WTC11 (cell line): ENCODE results near the gene CCDC12.

Source experiments
- MAX ChIP-seq: sonication (generic); formaldehyde crosslinking; IDR thresholded peaks from 2 replicates; pipeline ENCODE4 v1.8.0; 2022; ENCODE audit warnings: mild to moderate bottlenecking, missing genetic modification reagents
- TEAD4 ChIP-seq: sonication (generic); formaldehyde crosslinking; IDR thresholded peaks from 2 replicates; pipeline ENCODE4 v1.8.0; 2022; ENCODE audit warnings: mild to moderate bottlenecking, missing genetic modification reagents
- TF ChIP-seq, protein P1 (sequence below): fragments of 200-600 bp; IDR thresholded peaks from 2 replicates; pipeline ENCODE4 v1.8.0; 2022; ENCODE audit warnings: antibody characterized with exemption
- TF ChIP-seq, protein P2 (sequence below): sonication (generic); formaldehyde crosslinking; IDR thresholded peaks from 2 replicates; pipeline ENCODE4 v1.8.1; 2022; ENCODE audit warnings: mild to moderate bottlenecking, missing genetic modification reagents, moderate library complexity, borderline replicate concordance
- TF ChIP-seq, protein P3 (sequence below): sonication (generic); formaldehyde crosslinking; IDR thresholded peaks from 2 replicates; pipeline ENCODE4 v1.8.0; 2022; ENCODE audit warnings: mild to moderate bottlenecking, missing genetic modification reagents
- TF ChIP-seq, protein P4 (sequence below): sonication (generic); formaldehyde crosslinking; IDR thresholded peaks from 2 replicates; pipeline ENCODE4 v1.8.1; 2023; ENCODE audit warnings: mild to moderate bottlenecking, moderate library complexity, missing genetic modification reagents

DNA sequence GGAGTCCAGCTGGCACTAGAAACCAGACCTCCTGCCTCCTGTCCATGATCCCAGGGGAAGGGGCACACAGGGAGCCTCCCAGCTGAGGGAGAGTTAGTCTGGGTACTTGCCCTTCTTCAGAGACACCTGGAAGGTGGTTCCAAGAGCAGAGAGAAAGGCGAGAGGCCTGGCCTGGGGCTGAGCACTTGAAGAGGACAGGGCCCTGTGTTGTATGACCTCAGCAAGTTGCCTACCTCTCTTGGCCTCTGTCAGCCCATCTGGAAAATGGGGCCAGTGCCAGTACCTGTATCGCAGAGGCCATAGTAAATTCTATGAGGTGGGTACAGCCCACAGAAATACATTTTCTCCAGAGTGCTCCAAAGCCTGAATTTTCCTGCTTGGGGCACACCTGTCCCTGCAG is 79.5 kb downstream of the CCDC12 start:
- TF ChIP-seq, protein P1, sequence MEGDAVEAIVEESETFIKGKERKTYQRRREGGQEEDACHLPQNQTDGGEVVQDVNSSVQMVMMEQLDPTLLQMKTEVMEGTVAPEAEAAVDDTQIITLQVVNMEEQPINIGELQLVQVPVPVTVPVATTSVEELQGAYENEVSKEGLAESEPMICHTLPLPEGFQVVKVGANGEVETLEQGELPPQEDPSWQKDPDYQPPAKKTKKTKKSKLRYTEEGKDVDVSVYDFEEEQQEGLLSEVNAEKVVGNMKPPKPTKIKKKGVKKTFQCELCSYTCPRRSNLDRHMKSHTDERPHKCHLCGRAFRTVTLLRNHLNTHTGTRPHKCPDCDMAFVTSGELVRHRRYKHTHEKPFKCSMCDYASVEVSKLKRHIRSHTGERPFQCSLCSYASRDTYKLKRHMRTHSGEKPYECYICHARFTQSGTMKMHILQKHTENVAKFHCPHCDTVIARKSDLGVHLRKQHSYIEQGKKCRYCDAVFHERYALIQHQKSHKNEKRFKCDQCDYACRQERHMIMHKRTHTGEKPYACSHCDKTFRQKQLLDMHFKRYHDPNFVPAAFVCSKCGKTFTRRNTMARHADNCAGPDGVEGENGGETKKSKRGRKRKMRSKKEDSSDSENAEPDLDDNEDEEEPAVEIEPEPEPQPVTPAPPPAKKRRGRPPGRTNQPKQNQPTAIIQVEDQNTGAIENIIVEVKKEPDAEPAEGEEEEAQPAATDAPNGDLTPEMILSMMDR, result no peak
- TF ChIP-seq, protein P2, sequence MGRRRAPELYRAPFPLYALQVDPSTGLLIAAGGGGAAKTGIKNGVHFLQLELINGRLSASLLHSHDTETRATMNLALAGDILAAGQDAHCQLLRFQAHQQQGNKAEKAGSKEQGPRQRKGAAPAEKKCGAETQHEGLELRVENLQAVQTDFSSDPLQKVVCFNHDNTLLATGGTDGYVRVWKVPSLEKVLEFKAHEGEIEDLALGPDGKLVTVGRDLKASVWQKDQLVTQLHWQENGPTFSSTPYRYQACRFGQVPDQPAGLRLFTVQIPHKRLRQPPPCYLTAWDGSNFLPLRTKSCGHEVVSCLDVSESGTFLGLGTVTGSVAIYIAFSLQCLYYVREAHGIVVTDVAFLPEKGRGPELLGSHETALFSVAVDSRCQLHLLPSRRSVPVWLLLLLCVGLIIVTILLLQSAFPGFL (CRISPR knock-in tag), result no peak
- TF ChIP-seq MAX (CRISPR knock-in tag), result no peak
- TF ChIP-seq, protein P3, sequence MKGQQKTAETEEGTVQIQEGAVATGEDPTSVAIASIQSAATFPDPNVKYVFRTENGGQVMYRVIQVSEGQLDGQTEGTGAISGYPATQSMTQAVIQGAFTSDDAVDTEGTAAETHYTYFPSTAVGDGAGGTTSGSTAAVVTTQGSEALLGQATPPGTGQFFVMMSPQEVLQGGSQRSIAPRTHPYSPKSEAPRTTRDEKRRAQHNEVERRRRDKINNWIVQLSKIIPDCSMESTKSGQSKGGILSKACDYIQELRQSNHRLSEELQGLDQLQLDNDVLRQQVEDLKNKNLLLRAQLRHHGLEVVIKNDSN (CRISPR knock-in tag), result no peak
- TF ChIP-seq TEAD4 (CRISPR knock-in tag), result no peak
- TF ChIP-seq, protein P4, sequence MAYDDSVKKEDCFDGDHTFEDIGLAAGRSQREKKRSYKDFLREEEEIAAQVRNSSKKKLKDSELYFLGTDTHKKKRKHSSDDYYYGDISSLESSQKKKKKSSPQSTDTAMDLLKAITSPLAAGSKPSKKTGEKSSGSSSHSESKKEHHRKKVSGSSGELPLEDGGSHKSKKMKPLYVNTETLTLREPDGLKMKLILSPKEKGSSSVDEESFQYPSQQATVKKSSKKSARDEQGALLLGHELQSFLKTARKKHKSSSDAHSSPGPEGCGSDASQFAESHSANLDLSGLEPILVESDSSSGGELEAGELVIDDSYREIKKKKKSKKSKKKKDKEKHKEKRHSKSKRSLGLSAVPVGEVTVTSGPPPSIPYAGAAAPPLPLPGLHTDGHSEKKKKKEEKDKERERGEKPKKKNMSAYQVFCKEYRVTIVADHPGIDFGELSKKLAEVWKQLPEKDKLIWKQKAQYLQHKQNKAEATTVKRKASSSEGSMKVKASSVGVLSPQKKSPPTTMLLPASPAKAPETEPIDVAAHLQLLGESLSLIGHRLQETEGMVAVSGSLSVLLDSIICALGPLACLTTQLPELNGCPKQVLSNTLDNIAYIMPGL (CRISPR knock-in tag), result no peak
